Panc1 (cell line): ENCODE results near the gene HNRNPF. TPM values are rescaled to one million over a fixed set of nuclear protein-coding genes. Genes with fewer than 3 reads are reported as not detected.

Source experiments
- ATAC-seq: fragments of 200-7000 bp; cut with Tn5 transposase; 2 replicates; pipeline ENCODE4 v1.9.1; 2020; ENCODE audit warnings: mild to moderate bottlenecking, moderate library complexity
- BruUV-seq: library from RNA; stranded (reverse); fragments of 400-500 nt; replicated peaks from 2 replicates; lab custom pipeline; 2021; lab: Mats Ljungman, UMichigan
- CTCF ChIA-PET: fragments of 300-600 bp; sonication (Branson Sonifier 250); formaldehyde crosslinking; loops from one replicate; lab custom pipeline; 2022; ENCODE audit warnings: antibody characterized with exemption; lab: Charles Lee
- POLR2A ChIA-PET: fragments of 300-600 bp; sonication (Branson Sonifier 250); formaldehyde crosslinking; loops from one replicate; lab custom pipeline; 2022; ENCODE audit warnings: antibody characterized with exemption; lab: Charles Lee
- DNase-seq: peaks from one replicate; pipeline ENCODE4 v3.0.0-alpha.2; 2010; ENCODE audit warnings: low read depth, low spot score
- H3K27ac ChIP-seq: 2 replicates; pipeline ENCODE4 v1.5.1; 2011; ENCODE audit warnings: mild to moderate bottlenecking, low read length, inconsistent platforms
- H3K27me3 ChIP-seq: fragments of 200-500 bp; sonication (Bioruptor generic); 2 replicates; pipeline ENCODE4 v1.6.0; 2014; ENCODE audit warnings: low read length, inconsistent platforms; ENCODE audit not compliant: control insufficient read depth, insufficient read depth
- H3K36me3 ChIP-seq: fragments of 200-500 bp; sonication (Bioruptor generic); 2 replicates; pipeline ENCODE4 v1.5.1; 2014; ENCODE audit warnings: inconsistent platforms, mild to moderate bottlenecking, low read length, moderate library complexity; ENCODE audit not compliant: control insufficient read depth, insufficient read depth
- H3K4me1 ChIP-seq: 2 replicates; pipeline ENCODE4 v1.5.1; 2011; ENCODE audit warnings: inconsistent platforms, mild to moderate bottlenecking, low read length, moderate library complexity; ENCODE audit not compliant: control insufficient read depth, insufficient read depth
- H3K4me3 ChIP-seq, 2 experiments: 2 replicates each; pipeline ENCODE4 v1.5.1; 2011 to 2012; ENCODE audit warnings: low read depth in 2 of 2, low read length in 2 of 2, mild to moderate bottlenecking in 2 of 2, inconsistent platforms in 1 of 2, moderate library complexity in 1 of 2
- H3K9me3 ChIP-seq: fragments of 200-500 bp; sonication (Bioruptor generic); 2 replicates; pipeline ENCODE4 v1.5.1; 2014; ENCODE audit warnings: low read depth, mild to moderate bottlenecking, inconsistent platforms, low read length, moderate library complexity; ENCODE audit not compliant: control insufficient read depth, insufficient read depth
- POLR2AphosphoS5 ChIP-seq: IDR thresholded peaks from 2 replicates; pipeline ENCODE4 v1.6.1; 2012; ENCODE audit warnings: mild to moderate bottlenecking, low read depth, low read length, moderate library complexity
- SIN3A ChIP-seq: IDR thresholded peaks from 2 replicates; pipeline ENCODE4 v1.6.1; 2012; ENCODE audit warnings: low read depth, mild to moderate bottlenecking, low read length, moderate library complexity, borderline replicate concordance; ENCODE audit not compliant: insufficient read depth
- TCF7L2 ChIP-seq: IDR thresholded peaks from 2 replicates; pipeline ENCODE4 v1.6.1; 2011; ENCODE audit warnings: mild to moderate bottlenecking, low read depth, low read length, inconsistent platforms
- in situ Hi-C: cut with HindIII; loops from 2 replicates; pipeline ENCODE4 v1.10.0; 2016; ENCODE audit warnings: low sequenced_read_pairs, low pct_unique_long_range_greater_than_20kb
- intact Hi-C: fragments of 100-400 bp; cut with micrococcal nuclease; formaldehyde crosslinking; loops from one replicate; pipeline ENCODE4 v1.10.0; 2022; ENCODE audit not compliant: unreplicated experiment
- total RNA-seq: library from RNA; stranded (reverse); gene quantifications from one replicate; pipeline ENCODE4 v1.2.1, GENCODE V29; 2021; ENCODE audit not compliant: unreplicated experiment
- TF ChIP-seq, protein P1 (sequence below), 2 experiments: IDR thresholded peaks; 2 replicates each; pipeline ENCODE4 v1.6.1; 2011 to 2012; ENCODE audit warnings: low read depth in 2 of 2, control low read depth in 1 of 2, low read length in 1 of 2, mild to moderate bottlenecking in 1 of 2, moderate library complexity in 1 of 2; ENCODE audit not compliant: insufficient read depth in 1 of 2
- TF ChIP-seq, protein P2 (sequence below): fragments of 450-650 bp; IDR thresholded peaks from 2 replicates; pipeline ENCODE4 v1.5.1; 2017; ENCODE audit warnings: mild to moderate bottlenecking

HNRNPF gene
- total RNA-seq, 1 experiment from 2014 or later = 466 TPM

DNA sequence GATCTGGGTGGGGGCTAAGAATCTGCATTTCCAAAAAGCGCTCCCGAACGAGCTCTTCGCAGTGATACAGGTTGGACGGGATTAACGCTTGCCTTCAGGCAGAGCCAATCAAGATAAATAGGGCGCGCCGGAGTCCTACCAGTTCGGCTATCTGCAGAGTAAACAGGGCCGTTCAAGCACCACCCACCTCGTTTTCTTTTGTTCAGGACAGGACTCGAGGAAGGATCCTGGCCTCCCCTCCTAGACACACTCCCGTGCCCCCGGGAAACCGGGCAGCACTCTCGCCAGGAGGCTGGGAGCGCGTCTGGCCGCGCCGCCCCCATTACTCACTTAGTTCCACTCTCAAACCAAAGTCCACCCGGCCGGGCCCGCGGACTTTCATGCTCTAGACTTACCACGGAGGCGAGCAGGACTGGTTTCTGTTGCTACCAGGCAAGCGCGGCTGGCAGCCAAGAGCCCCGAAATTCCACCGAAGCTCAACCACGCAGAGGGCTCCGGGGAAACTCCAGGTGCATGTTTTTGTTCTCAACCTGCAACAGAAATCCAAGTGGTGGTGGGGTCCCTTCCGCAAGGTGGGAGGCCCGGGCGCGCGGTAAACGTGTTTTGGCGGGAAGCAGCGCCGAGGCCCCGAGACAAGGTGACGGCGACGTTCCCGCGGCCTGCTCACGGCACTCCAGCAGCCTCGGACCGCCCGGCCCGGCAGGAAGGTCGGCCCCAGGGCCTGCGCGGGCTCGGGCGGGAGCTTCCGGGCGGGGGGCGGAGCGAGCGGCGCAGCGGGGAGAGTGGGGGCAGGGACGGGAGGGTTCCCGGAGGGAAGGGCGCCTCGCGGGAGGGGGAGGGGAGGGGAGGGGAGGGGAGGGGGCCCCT is 12.7 kb downstream of the HNRNPF start:
- in situ Hi-C loops (no loop called here), intact Hi-C loops (no loop called here)
- Histone ChIP-seq H3K27me3 (no peaks in the 10 kb centered on the region), H3K27ac (peak overlapping the region; percentile 96), H3K9me3 (no peaks in the 10 kb centered on the region), H3K36me3 (peaks cover 29% of the 10 kb centered on the region), H3K4me3 (peak overlapping the region; percentile 67 to 84), H3K4me1 (peaks cover 48% of the 10 kb centered on the region)
- ChIA-PET CTCF (interaction anchor here (0.6 kb wide), 2 partner anchors 35 to 130 kb away, joined by 3 read pairs; no protein-coding TSS in a partner anchor), POLR2A (interaction anchor here (0.5 to 1.0 kb wide), 7 partner anchors 9 to 353 kb away, joined by 3 to 18 read pairs (median 7); no protein-coding TSS in a partner anchor)
- ATAC-seq = peak; percentile 81
- BruUV-seq = no TSS peak
- no peak; the same call in 1 of the 2 replicates for TF ChIP-seq POLR2AphosphoS5
- TF ChIP-seq, protein P1, sequence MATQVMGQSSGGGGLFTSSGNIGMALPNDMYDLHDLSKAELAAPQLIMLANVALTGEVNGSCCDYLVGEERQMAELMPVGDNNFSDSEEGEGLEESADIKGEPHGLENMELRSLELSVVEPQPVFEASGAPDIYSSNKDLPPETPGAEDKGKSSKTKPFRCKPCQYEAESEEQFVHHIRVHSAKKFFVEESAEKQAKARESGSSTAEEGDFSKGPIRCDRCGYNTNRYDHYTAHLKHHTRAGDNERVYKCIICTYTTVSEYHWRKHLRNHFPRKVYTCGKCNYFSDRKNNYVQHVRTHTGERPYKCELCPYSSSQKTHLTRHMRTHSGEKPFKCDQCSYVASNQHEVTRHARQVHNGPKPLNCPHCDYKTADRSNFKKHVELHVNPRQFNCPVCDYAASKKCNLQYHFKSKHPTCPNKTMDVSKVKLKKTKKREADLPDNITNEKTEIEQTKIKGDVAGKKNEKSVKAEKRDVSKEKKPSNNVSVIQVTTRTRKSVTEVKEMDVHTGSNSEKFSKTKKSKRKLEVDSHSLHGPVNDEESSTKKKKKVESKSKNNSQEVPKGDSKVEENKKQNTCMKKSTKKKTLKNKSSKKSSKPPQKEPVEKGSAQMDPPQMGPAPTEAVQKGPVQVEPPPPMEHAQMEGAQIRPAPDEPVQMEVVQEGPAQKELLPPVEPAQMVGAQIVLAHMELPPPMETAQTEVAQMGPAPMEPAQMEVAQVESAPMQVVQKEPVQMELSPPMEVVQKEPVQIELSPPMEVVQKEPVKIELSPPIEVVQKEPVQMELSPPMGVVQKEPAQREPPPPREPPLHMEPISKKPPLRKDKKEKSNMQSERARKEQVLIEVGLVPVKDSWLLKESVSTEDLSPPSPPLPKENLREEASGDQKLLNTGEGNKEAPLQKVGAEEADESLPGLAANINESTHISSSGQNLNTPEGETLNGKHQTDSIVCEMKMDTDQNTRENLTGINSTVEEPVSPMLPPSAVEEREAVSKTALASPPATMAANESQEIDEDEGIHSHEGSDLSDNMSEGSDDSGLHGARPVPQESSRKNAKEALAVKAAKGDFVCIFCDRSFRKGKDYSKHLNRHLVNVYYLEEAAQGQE (IDR thresholded peaks at IDR 0.05; ENCODE audit: insufficient read depth in 1 of 2, low read depth in 2 of 2, low read length in 1 of 2) = no peak
- TF ChIP-seq SIN3A = 0 out of 2 replicates have a peak, but pooled peaks have one; percentile 17
- TF ChIP-seq, protein P2, sequence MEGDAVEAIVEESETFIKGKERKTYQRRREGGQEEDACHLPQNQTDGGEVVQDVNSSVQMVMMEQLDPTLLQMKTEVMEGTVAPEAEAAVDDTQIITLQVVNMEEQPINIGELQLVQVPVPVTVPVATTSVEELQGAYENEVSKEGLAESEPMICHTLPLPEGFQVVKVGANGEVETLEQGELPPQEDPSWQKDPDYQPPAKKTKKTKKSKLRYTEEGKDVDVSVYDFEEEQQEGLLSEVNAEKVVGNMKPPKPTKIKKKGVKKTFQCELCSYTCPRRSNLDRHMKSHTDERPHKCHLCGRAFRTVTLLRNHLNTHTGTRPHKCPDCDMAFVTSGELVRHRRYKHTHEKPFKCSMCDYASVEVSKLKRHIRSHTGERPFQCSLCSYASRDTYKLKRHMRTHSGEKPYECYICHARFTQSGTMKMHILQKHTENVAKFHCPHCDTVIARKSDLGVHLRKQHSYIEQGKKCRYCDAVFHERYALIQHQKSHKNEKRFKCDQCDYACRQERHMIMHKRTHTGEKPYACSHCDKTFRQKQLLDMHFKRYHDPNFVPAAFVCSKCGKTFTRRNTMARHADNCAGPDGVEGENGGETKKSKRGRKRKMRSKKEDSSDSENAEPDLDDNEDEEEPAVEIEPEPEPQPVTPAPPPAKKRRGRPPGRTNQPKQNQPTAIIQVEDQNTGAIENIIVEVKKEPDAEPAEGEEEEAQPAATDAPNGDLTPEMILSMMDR = no peak
- TF ChIP-seq TCF7L2 = no peak; the same call in 1 of the 2 replicates
- DNase-seq = no peak

DNA sequence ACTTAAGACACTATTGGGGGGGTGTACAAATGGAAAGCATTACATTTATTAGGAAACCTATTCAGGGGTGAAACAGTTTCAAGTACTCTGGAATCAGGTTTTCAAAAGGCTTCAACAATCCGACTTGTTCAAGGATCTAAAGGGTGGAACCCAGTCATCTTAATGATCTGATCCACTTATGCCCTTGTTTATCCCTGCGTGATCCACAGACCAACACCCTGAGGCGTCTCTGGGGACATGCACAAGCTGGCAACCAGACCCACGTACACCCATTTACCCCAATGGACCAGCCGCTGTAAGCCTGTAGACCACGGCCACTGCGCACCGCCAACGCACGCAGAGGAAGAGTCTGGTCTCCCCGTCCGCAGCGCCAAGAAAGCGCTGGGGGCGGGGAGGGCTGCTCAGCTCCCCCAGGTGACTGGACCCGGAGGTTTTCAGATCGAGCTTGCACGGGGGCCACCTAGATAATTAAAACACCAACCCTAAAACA is 13.4 kb downstream of the HNRNPF start:
- Histone ChIP-seq H3K4me1 (peaks cover 43% of the 10 kb centered on the region), H3K27me3 (no peaks in the 10 kb centered on the region), H3K4me3 (peak overlapping the region; percentile 67 to 84), H3K36me3 (peaks cover 32% of the 10 kb centered on the region), H3K27ac (peak overlapping the region; percentile 96), H3K9me3 (no peaks in the 10 kb centered on the region)
- TF ChIP-seq POLR2AphosphoS5 = 0 out of 2 replicates have a peak, but pooled peaks have one; percentile 7
- TF ChIP-seq, protein P1 (IDR thresholded peaks at IDR 0.05; ENCODE audit: insufficient read depth in 1 of 2, low read depth in 2 of 2, low read length in 1 of 2) = no peak
- in situ Hi-C loops (no loop called here), intact Hi-C loops (no loop called here)
- DNase-seq (no peak), ATAC-seq (peak; percentile 9; the same call in 1 of the 2 replicates)
- ChIA-PET CTCF (no interaction called here), POLR2A (interaction anchor here (0.5 to 1.0 kb wide), 3 partner anchors 10 to 37 kb away, joined by 3 to 4 read pairs (median 3); no protein-coding TSS in a partner anchor)
- BruUV-seq = no TSS peak
